HCT116 (cell line): ENCODE results near the gene ZBED5. TPM values are rescaled to one million over a fixed set of nuclear protein-coding genes. Genes with fewer than 3 reads are reported as not detected.

Source experiments
- ATAC-seq: fragments of 200-7000 bp; cut with Tn5 transposase; 2 replicates; pipeline ENCODE4 v1.9.1; 2020; ENCODE audit warnings: mild to moderate bottlenecking, moderate library complexity
- BruUV-seq: library from RNA; stranded (reverse); fragments of 400-500 nt; replicated peaks from 2 replicates; lab custom pipeline; 2021; lab: Mats Ljungman, UMichigan
- CTCF ChIA-PET: fragments of 300-600 bp; sonication (Branson Sonifier 250); formaldehyde crosslinking; loops from one replicate; lab custom pipeline; 2021; ENCODE audit warnings: antibody characterized with exemption; lab: Charles Lee
- POLR2A ChIA-PET: fragments of 300-600, 350-600 bp; sonication (Branson Sonifier 250); formaldehyde crosslinking; loops from one replicate; lab custom pipeline; 2021; ENCODE audit warnings: antibody characterized with exemption; lab: Charles Lee
- RAD21 ChIA-PET, 2 experiments: fragments of 300-600 bp; sonication (Branson Sonifier 250); formaldehyde crosslinking; loops; one replicate each; lab custom pipeline; 2023; ENCODE audit warnings: low total read pairs in 2 of 2; ENCODE audit not compliant: uncharacterized antibody in 2 of 2, unreplicated experiment in 2 of 2, low non-redundant PET in 1 of 2; lab: Charles Lee
- DNase-seq: peaks from one replicate; pipeline ENCODE4 v3.0.0-alpha.2; 2010; ENCODE audit warnings: low read depth, low spot score
- H2AFZ ChIP-seq: fragments of 200-600 bp; shearing (Covaris generic), sonication (generic); 2 replicates; pipeline ENCODE4 v1.6.1; 2017; ENCODE audit warnings: low read depth, mixed run types, mixed read lengths, antibody characterized with exemption, low read length; ENCODE audit not compliant: poor library complexity, severe bottlenecking
- H3K27ac ChIP-seq: 2 replicates; pipeline ENCODE4 v1.5.1; 2012; ENCODE audit warnings: low read depth, low read length
- H3K27me3 ChIP-seq: fragments of 200-600 bp; sonication (generic); 2 replicates; pipeline ENCODE4 v1.6.1; 2016; ENCODE audit warnings: mixed run types, low read length, mixed read lengths; ENCODE audit not compliant: insufficient read depth
- H3K36me3 ChIP-seq, 2 experiments: fragments of 200-500 bp in 1 of 2; fragments of 200-600 bp in 1 of 2; sonication (Bioruptor generic) in 1 of 2; sonication (generic) in 1 of 2; 2 replicates each; pipeline versions ENCODE4 v1.5.1 to v1.6.1; 2014 to 2016; ENCODE audit warnings: low read length in 2 of 2, inconsistent platforms in 1 of 2, mixed read lengths in 1 of 2, mixed run types in 1 of 2; ENCODE audit not compliant: insufficient read depth in 2 of 2, control insufficient read depth in 1 of 2
- H3K4me1 ChIP-seq, 2 experiments: fragments of 200-600 bp in 1 of 2; sonication (generic) in 1 of 2; 2 replicates each; pipeline versions ENCODE4 v1.5.1 to v1.6.1; 2012 to 2017; ENCODE audit warnings: low read length in 2 of 2, inconsistent platforms in 1 of 2, mild to moderate bottlenecking in 1 of 2, mixed read lengths in 1 of 2, mixed run types in 1 of 2, moderate library complexity in 1 of 2; ENCODE audit not compliant: insufficient read depth in 2 of 2, control insufficient read depth in 1 of 2
- H3K4me2 ChIP-seq: fragments of 200-600 bp; sonication (generic); 2 replicates; pipeline ENCODE4 v1.6.1; 2017; ENCODE audit warnings: mixed run types, low read length, mixed read lengths
- H3K4me3 ChIP-seq, 2 experiments: fragments of 200-600 bp in 1 of 2; sonication (generic) in 1 of 2; replicated peaks in 1 of 2; 2 replicates each; pipeline ENCODE4 v1.5.1; 2011 to 2016; ENCODE audit warnings: low read length in 2 of 2, control low read depth in 1 of 2, low read depth in 1 of 2, mild to moderate bottlenecking in 1 of 2, mixed read lengths in 1 of 2, mixed run types in 1 of 2
- H3K79me2 ChIP-seq: fragments of 200-600 bp; sonication (generic); 2 replicates; pipeline ENCODE4 v1.6.1; 2017; ENCODE audit warnings: mild to moderate bottlenecking, mixed run types, low read length, moderate library complexity, mixed read lengths; ENCODE audit not compliant: insufficient read depth
- H3K9ac ChIP-seq: fragments of 200-600 bp; sonication (generic); 2 replicates; pipeline ENCODE4 v1.6.1; 2016; ENCODE audit warnings: low read length, mixed read lengths
- H3K9me2 ChIP-seq: fragments of 200-600 bp; sonication (generic), shearing (Covaris generic); 2 replicates; pipeline ENCODE4 v1.6.1; 2017; ENCODE audit warnings: mixed run types, mild to moderate bottlenecking, moderate library complexity; ENCODE audit not compliant: insufficient read depth
- H3K9me3 ChIP-seq, 2 experiments: fragments of 200-500 bp in 1 of 2; fragments of 200-600 bp in 1 of 2; sonication (Bioruptor generic) in 1 of 2; sonication (generic) in 1 of 2; 2 replicates each; pipeline ENCODE4 v1.6.1; 2014 to 2017; ENCODE audit warnings: low read length in 2 of 2, mixed read lengths in 2 of 2, inconsistent platforms in 1 of 2, low read depth in 1 of 2, mild to moderate bottlenecking in 1 of 2, mixed run types in 1 of 2, moderate library complexity in 1 of 2; ENCODE audit not compliant: control insufficient read depth in 1 of 2, insufficient read depth in 1 of 2
- H4K20me1 ChIP-seq: fragments of 200-600 bp; sonication (generic), shearing (Covaris generic); 2 replicates; pipeline ENCODE4 v1.6.1; 2017; ENCODE audit warnings: mixed run types, mild to moderate bottlenecking, moderate library complexity; ENCODE audit not compliant: insufficient read depth
- ATF3 ChIP-seq: IDR thresholded peaks from 2 replicates; pipeline ENCODE4 v1.6.1; 2012
- CBX3 ChIP-seq: IDR thresholded peaks from 2 replicates; pipeline ENCODE4 v1.6.1; 2012; ENCODE audit warnings: low read depth
- CEBPB ChIP-seq: IDR thresholded peaks from 2 replicates; pipeline ENCODE4 v1.6.1; 2012; ENCODE audit warnings: low read depth
- EGR1 ChIP-seq: IDR thresholded peaks from 2 replicates; pipeline ENCODE4 v1.6.1; 2012; ENCODE audit warnings: low read depth
- ELF1 ChIP-seq: IDR thresholded peaks from 2 replicates; pipeline ENCODE4 v1.6.1; 2012; ENCODE audit warnings: low read depth, borderline replicate concordance
- EZH2phosphoT487 ChIP-seq: fragments of 200-600 bp; IDR thresholded peaks from 2 replicates; pipeline ENCODE4 v1.6.1; 2018; ENCODE audit warnings: antibody characterized with exemption, borderline replicate concordance
- FOSL1 ChIP-seq: IDR thresholded peaks from 2 replicates; pipeline ENCODE4 v1.6.1; 2012; ENCODE audit warnings: low read depth
- JUND ChIP-seq: IDR thresholded peaks from 2 replicates; pipeline ENCODE4 v1.6.1; 2012
- MAX ChIP-seq: IDR thresholded peaks from 2 replicates; pipeline ENCODE4 v1.6.1; 2012
- POLR2A ChIP-seq: IDR thresholded peaks from 2 replicates; pipeline ENCODE4 v1.7.0; 2011; ENCODE audit warnings: borderline replicate concordance; ENCODE audit not compliant: insufficient read depth, insufficient read length; ENCODE audit errors: extremely low read depth
- POLR2AphosphoS5 ChIP-seq: IDR thresholded peaks from 2 replicates; pipeline ENCODE4 v1.6.1; 2011; ENCODE audit warnings: mild to moderate bottlenecking, low read depth, low read length, moderate library complexity
- RAD21 ChIP-seq: IDR thresholded peaks from 2 replicates; pipeline ENCODE4 v1.6.1; 2012; ENCODE audit warnings: low read depth, mild to moderate bottlenecking
- SIN3A ChIP-seq: IDR thresholded peaks from 2 replicates; pipeline ENCODE4 v1.6.1; 2012; ENCODE audit warnings: low read depth
- SP1 ChIP-seq: IDR thresholded peaks from 2 replicates; pipeline ENCODE4 v1.6.1; 2012; ENCODE audit warnings: low read depth
- TCF7L2 ChIP-seq: IDR thresholded peaks from 2 replicates; pipeline ENCODE4 v1.7.0; 2011; ENCODE audit warnings: borderline replicate concordance, inconsistent platforms; ENCODE audit not compliant: insufficient read depth, insufficient read length; ENCODE audit errors: extremely low read depth
- YY1 ChIP-seq: IDR thresholded peaks from 2 replicates; pipeline ENCODE4 v1.6.1; 2011; ENCODE audit warnings: low read length, low read depth, moderate library complexity, mild to moderate bottlenecking; ENCODE audit not compliant: insufficient replicate concordance; ENCODE audit errors: extremely low read depth
- ZBTB33 ChIP-seq: IDR thresholded peaks from 2 replicates; pipeline ENCODE4 v1.6.1; 2011; ENCODE audit warnings: mild to moderate bottlenecking, low read length, moderate library complexity; ENCODE audit not compliant: insufficient replicate concordance; ENCODE audit errors: extremely low read depth
- ZFX ChIP-seq: fragments of 450-650 bp; IDR thresholded peaks from 2 replicates; pipeline ENCODE4 v1.6.1; 2017
- intact Hi-C: fragments of 100-400 bp; cut with micrococcal nuclease; formaldehyde crosslinking; loops from 2 replicates; pipeline ENCODE4 v1.10.0; 2022
- total RNA-seq: library from RNA; stranded (reverse); gene quantifications from one replicate; pipeline ENCODE4 v1.2.1, GENCODE V29; 2021; ENCODE audit not compliant: unreplicated experiment

Gene ZBED5
- total RNA-seq, 1 experiment from 2014 or later, result 26.8 TPM

- H2AFZ ChIP-seq, result no peak overlapping the region
- CTCF ChIA-PET, result no interaction called here
- ATAC-seq (no peak), DNase-seq (no peak)
- no peaks in the 10 kb centered on the region for H3K9me2 ChIP-seq
- H3K79me2 ChIP-seq, result no peaks in the 10 kb centered on the region
- TF ChIP-seq SIN3A (no peak), RAD21 (no peak), JUND (no peak), SP1 (no peak), POLR2AphosphoS5 (no peak), ELF1 (no peak), TCF7L2 (no peak), ATF3 (no peak), MAX (no peak), EGR1 (no peak), YY1 (no peak)
- POLR2A ChIA-PET, result no interaction called here
- no peak overlapping the region for H3K27ac ChIP-seq
- no peaks in the 10 kb centered on the region for H3K36me3 ChIP-seq
- no peak overlapping the region for H3K4me2 ChIP-seq
- no peak overlapping the region for H3K9ac ChIP-seq
- RAD21 ChIA-PET, result no interaction called here
- BruUV-seq, result no TSS peak
- intact Hi-C loops, result no loop called here
- no peak overlapping the region for H3K4me3 ChIP-seq
- H3K9me3 ChIP-seq, result no peaks in the 10 kb centered on the region
- no peaks in the 10 kb centered on the region for H3K27me3 ChIP-seq
- no peaks in the 10 kb centered on the region for H4K20me1 ChIP-seq
- no peaks in the 10 kb centered on the region for H3K4me1 ChIP-seq
Measured at GRCh38 chr11:10829139-10829538, 28.7 kb downstream of the ZBED5 start.

GRCh38 chr11:10828402-10828801, 29.5 kb downstream of the ZBED5 start:
- RAD21 ChIA-PET, result no interaction called here
- POLR2A ChIA-PET, result no interaction called here
- TF ChIP-seq SIN3A, result no peak
- no peak for TF ChIP-seq EZH2phosphoT487
- no peak for TF ChIP-seq MAX
- TF ChIP-seq ZFX, result no peak
- no peak for TF ChIP-seq CBX3
- TF ChIP-seq ELF1, result no peak
- TF ChIP-seq POLR2AphosphoS5, result no peak
- TF ChIP-seq FOSL1, result no peak
- no peak for TF ChIP-seq JUND
- no peak for TF ChIP-seq YY1
- TF ChIP-seq CEBPB, result no peak
- TF ChIP-seq POLR2A, result no peak
- TF ChIP-seq ZBTB33, result no peak

More at GRCh38 chr11:10828402-10828801, 29.5 kb downstream of the ZBED5 start:
- no TSS peak for BruUV-seq
- H3K79me2 ChIP-seq, result no peaks in the 10 kb centered on the region
- H3K4me3 ChIP-seq, result no peak overlapping the region
- no peaks in the 10 kb centered on the region for H3K9me2 ChIP-seq
- intact Hi-C loops, result no loop called here
- H3K4me1 ChIP-seq, result no peaks in the 10 kb centered on the region
- H3K27ac ChIP-seq, result no peak overlapping the region
- H3K9me3 ChIP-seq, result no peaks in the 10 kb centered on the region
- no peaks in the 10 kb centered on the region for H3K27me3 ChIP-seq
- no peaks in the 10 kb centered on the region for H4K20me1 ChIP-seq
- no peaks in the 10 kb centered on the region for H3K36me3 ChIP-seq
- no peak overlapping the region for H3K9ac ChIP-seq
- CTCF ChIA-PET, result no interaction called here
- DNase-seq, result no peak
- H3K4me2 ChIP-seq, result no peak overlapping the region
- no peak overlapping the region for H2AFZ ChIP-seq
- ATAC-seq, result no peak
